Kidney (tissue), 14 donors: ENCODE data around the gene KIF6. TPM values are rescaled to one million over a fixed set of nuclear protein-coding genes. Genes with fewer than 3 reads are reported as not detected.

Experiments
- DNase-seq, 5 donors: peaks; one replicate each; pipeline ENCODE4 v3.0.0-alpha.2; 2013 to 2020
- FAIRE-seq: peaks from 2 replicates; lab custom pipeline; 2012; peaks lifted over from hg19 to GRCh38; lab: Jason Lieb, UNC
- H3K27ac ChIP-seq, 2 donors: one replicate each; pipeline ENCODE4 v1.7.0; 2013; ENCODE audit warnings: low read depth in 2 of 2, low read length in 2 of 2, inconsistent platforms in 1 of 2
- H3K27me3 ChIP-seq: one replicate; pipeline ENCODE4 v1.7.1; 2013; ENCODE audit warnings: low read length, inconsistent platforms; ENCODE audit not compliant: control insufficient read depth, insufficient read depth
- H3K36me3 ChIP-seq, 3 donors: one replicate each; pipeline versions ENCODE4 v1.7.0 to v1.7.1; 2013; ENCODE audit warnings: low read length in 3 of 3, control low read depth in 1 of 3, inconsistent platforms in 1 of 3; ENCODE audit not compliant: insufficient read depth in 3 of 3, control insufficient read depth in 2 of 3
- H3K4me1 ChIP-seq, 3 donors: one replicate each; pipeline versions ENCODE4 v1.7.0 to v1.7.1; 2013; ENCODE audit warnings: low read length in 3 of 3, inconsistent platforms in 1 of 3, low read depth in 1 of 3; ENCODE audit not compliant: control insufficient read depth in 2 of 3, insufficient read depth in 2 of 3
- H3K4me3 ChIP-seq, 3 donors: one replicate each; pipeline versions ENCODE4 v1.7.0 to v1.8.1; 2013; ENCODE audit warnings: low read length in 3 of 3, control low read depth in 1 of 3, inconsistent platforms in 1 of 3
- H3K9ac ChIP-seq, 3 donors: one replicate each; pipeline versions ENCODE4 v1.7.0 to v1.7.1; 2013; ENCODE audit warnings: low read length in 3 of 3, control low read depth in 1 of 3, inconsistent platforms in 1 of 3
- H3K9me3 ChIP-seq, 3 donors: one replicate each; pipeline versions ENCODE4 v1.7.0 to v1.7.1; 2013; ENCODE audit warnings: low read length in 3 of 3, control low read depth in 1 of 3, inconsistent platforms in 1 of 3; ENCODE audit not compliant: control insufficient read depth in 2 of 3, insufficient read depth in 1 of 3
- intact Hi-C: fragments of 100-400 bp; cut with DNase I; formaldehyde crosslinking; loops from one replicate; pipeline ENCODE4 v1.11.1; 2022
- polyA plus RNA-seq: library from polyadenylated mRNA; stranded (reverse); fragments of 350-450 nt; fragmentation: Illumina TruSeq; extraction: RNeasy Lipid Tissue Mini Kit (QIAGEN cat#74804); gene quantifications from one replicate; pipeline ENCODE4 v1.2.3, GENCODE V29; 2014; ENCODE audit warnings: low read depth, low replicate concordance; ENCODE audit not compliant: insufficient read depth
- total RNA-seq: library from RNA; stranded (reverse); fragmentation: NEBNext Ultra II Directional; extraction: Animal tissue kit (Norgen Biotek cat#: 25700); gene quantifications from one replicate; pipeline ENCODE4 v1.2.1, GENCODE V29; 2021
- TF ChIP-seq, protein P1 (sequence below): IDR thresholded peaks from 3 replicates; pipeline ENCODE4 v1.5.1; 2012; ENCODE audit warnings: mild to moderate bottlenecking, moderate library complexity, borderline replicate concordance; ENCODE audit not compliant: insufficient read depth; ENCODE audit errors: extremely low read depth
- donor health status: control.
- donor health status: control.
- donor health status: control.
- donor health status: control.
- donor health status: control.
- donor health status: DM: yes; HTN: yes; CAD: no.
- donor health status: Normal renal cell carcinoma (clear cell type).

KIF6 gene
- total and polyA plus RNA-seq, 2 donors from 2014 or later: 1.7 to 2.9 TPM

GRCh38 chr6:39615622-39616021 is 109.6 kb downstream of the KIF6 start:
- H3K9ac ChIP-seq: no peak overlapping the region
- FAIRE-seq: no peak
- DNase-seq: no peak
- no peak overlapping the region for H3K27ac ChIP-seq
- TF ChIP-seq, protein P1, sequence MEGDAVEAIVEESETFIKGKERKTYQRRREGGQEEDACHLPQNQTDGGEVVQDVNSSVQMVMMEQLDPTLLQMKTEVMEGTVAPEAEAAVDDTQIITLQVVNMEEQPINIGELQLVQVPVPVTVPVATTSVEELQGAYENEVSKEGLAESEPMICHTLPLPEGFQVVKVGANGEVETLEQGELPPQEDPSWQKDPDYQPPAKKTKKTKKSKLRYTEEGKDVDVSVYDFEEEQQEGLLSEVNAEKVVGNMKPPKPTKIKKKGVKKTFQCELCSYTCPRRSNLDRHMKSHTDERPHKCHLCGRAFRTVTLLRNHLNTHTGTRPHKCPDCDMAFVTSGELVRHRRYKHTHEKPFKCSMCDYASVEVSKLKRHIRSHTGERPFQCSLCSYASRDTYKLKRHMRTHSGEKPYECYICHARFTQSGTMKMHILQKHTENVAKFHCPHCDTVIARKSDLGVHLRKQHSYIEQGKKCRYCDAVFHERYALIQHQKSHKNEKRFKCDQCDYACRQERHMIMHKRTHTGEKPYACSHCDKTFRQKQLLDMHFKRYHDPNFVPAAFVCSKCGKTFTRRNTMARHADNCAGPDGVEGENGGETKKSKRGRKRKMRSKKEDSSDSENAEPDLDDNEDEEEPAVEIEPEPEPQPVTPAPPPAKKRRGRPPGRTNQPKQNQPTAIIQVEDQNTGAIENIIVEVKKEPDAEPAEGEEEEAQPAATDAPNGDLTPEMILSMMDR: no peak
- no peak overlapping the region for H3K4me3 ChIP-seq
- intact Hi-C loops: no loop called here
- H3K36me3 ChIP-seq: no peaks in the 10 kb centered on the region
- H3K9me3 ChIP-seq: no peaks in the 10 kb centered on the region
- no peaks in the 10 kb centered on the region for H3K4me1 ChIP-seq
- H3K27me3 ChIP-seq: no peaks in the 10 kb centered on the region

DNA sequence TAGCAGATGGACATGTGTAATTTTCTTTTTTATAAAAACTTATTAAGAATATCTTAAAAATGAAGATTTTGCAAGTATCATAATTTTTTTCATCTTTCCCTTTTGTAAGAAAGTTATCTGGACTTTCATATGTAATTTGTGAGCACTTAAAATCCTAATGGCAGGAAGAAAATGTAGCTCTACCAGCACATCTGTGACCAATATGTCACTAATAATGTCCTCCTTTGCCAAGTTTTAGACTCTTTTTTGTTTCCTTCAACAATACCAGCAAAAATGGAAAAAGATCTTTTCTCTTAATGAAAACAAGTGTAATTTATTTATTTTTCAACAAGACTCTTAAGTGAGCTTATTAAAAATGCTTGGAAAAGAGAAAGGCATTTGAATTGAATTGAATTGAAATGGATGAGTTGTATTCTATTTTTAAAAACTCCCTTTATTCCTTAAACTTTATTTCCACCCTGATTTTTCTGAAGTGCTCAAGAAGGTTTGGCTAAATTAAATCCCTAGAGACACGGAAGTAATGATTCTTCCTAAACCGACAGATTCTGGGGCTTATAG is 110.7 kb downstream of the KIF6 start:
- H3K4me3 ChIP-seq: no peak overlapping the region
- intact Hi-C loops: no loop called here
- H3K27me3 ChIP-seq: no peaks in the 10 kb centered on the region
- no peak overlapping the region for H3K9ac ChIP-seq
- no peaks in the 10 kb centered on the region for H3K4me1 ChIP-seq
- no peak overlapping the region for H3K27ac ChIP-seq
- no peaks in the 10 kb centered on the region for H3K9me3 ChIP-seq
- no peak for FAIRE-seq
- TF ChIP-seq, protein P1: no peak
- no peaks in the 10 kb centered on the region for H3K36me3 ChIP-seq
- no peak for DNase-seq

DNA sequence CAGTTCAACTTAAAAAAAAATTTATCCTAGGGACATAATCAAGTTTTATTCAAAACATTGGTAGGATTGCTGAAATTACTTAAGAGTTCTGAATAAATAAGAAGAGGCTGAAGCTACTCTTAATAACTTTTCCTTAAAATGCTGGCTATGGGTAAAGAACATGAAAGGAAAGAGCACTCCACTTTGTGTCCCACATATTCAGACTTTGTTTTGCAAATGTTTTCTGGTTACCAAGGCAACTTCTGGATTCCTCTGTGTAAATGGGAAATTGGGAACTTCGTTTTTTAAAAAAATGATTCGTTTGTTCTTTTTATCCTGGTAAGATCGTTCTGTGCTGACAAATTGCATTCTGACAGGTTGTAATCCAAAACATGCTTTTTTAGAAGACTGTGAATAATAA is 115.0 kb downstream of the KIF6 start:
- no peak overlapping the region for H3K27ac ChIP-seq

More for the DNA sequence above, 115.0 kb downstream of the KIF6 start:
- Histone ChIP-seq H3K27me3 (no peaks in the 10 kb centered on the region), H3K9ac (no peak overlapping the region), H3K36me3 (no peaks in the 10 kb centered on the region), H3K4me3 (no peak overlapping the region), H3K9me3 (no peaks in the 10 kb centered on the region), H3K4me1 (no peaks in the 10 kb centered on the region)
- intact Hi-C loops: no loop called here
- no peak for FAIRE-seq
- TF ChIP-seq, protein P1: no peak
- peak in 2 of 5 donors; percentile 80 to 94 for DNase-seq
